ENCODE results near the gene HSD17B1. TPM values are rescaled to one million over a fixed set of nuclear protein-coding genes. Genes with fewer than 3 reads are reported as not detected.
A peak's percentile ranks its signal among the peaks of the same experiment; 100 is the strongest.

HSD17B1 gene
- polyA plus RNA-seq, 3 donors, result 0.19 to 0.72 (median 0.27) TPM

DNA sequence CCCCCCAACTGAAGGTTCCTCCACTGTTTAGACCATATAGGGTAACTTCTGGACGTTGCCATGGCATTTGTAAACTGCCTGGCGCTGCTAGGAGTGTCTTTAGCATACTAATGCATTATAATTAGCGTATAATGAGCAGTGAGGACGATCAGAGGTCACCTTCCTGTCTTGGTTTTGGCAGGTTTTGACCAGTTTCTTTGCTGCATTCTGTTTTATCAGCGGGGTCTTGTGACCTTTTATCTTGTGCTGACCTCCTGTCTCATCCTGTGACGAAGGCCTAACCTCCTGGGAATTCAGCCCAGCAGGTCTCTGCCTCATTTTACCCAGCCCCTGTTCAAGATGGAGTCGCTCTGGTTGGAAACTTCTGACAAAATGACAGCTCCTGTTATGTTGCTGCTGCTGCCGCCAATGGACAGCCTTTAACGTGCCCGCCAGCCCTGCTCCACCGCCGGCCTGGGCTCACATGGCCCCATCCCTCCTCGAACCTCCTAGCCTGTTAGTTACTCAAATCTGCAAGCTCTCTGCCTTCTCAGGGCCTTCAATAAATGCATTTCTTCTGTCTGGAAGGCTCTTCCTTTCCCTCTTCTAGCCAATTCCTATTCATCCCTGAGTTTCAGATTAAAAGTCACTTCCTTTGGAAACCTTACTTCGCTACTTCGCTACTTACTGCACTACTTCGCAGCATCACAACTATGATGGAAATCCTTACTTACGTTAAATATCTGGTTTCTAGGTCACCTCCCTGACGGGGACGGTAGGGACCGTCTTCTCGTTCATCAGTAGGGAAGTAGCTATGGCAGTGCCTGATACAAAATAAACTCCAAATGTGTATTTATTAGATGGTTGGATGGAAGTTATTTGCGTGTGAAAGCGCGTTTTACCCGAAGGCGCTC is 17.3 kb upstream of the HSD17B1 start:
- H3K4me1 Mint-ChIP-seq, result peaks cover 36% of the 10 kb centered on the region

GRCh38 chr17:42536048-42536371 is 16.7 kb upstream of the HSD17B1 start, which contains the start of gene NAGLU:
Gene NAGLU (plus strand): TSS chr17:42536241. CDS start chr17:42536273, 32 bp downstream.
- H3K79me2 ChIP-seq (ENCODE audit: insufficient read depth, low read length), result peaks cover 13% of the 10 kb centered on the region
- H3K27me3 ChIP-seq (ENCODE audit: control insufficient read depth in 2 of 2, insufficient read depth in 2 of 2, low read length in 2 of 2), result no peaks in the 10 kb centered on the region
- H3K36me3 ChIP-seq (replicated peaks in 1 of 2; ENCODE audit: control insufficient read depth in 1 of 2, insufficient read depth in 2 of 2, low read length in 2 of 2), result peaks cover 18 to 23% of the 10 kb centered on the region in 2 donors
- TF ChIP-seq, protein P1, sequence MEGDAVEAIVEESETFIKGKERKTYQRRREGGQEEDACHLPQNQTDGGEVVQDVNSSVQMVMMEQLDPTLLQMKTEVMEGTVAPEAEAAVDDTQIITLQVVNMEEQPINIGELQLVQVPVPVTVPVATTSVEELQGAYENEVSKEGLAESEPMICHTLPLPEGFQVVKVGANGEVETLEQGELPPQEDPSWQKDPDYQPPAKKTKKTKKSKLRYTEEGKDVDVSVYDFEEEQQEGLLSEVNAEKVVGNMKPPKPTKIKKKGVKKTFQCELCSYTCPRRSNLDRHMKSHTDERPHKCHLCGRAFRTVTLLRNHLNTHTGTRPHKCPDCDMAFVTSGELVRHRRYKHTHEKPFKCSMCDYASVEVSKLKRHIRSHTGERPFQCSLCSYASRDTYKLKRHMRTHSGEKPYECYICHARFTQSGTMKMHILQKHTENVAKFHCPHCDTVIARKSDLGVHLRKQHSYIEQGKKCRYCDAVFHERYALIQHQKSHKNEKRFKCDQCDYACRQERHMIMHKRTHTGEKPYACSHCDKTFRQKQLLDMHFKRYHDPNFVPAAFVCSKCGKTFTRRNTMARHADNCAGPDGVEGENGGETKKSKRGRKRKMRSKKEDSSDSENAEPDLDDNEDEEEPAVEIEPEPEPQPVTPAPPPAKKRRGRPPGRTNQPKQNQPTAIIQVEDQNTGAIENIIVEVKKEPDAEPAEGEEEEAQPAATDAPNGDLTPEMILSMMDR (IDR thresholded peaks at IDR 0.05), result peak; percentile 6
- Mint-ChIP-seq H3K9me3 (no peaks in the 10 kb centered on the region), H3K36me3 (peaks cover 17 to 30% of the 10 kb centered on the region in 2 donors), H3K27ac (peak within 1 kb of the TSS; percentile 61 to 95 (median 93)), H3K4me3 (peak within 1 kb of the TSS; percentile 80 to 88), H3K4me1 (peaks cover 32% of the 10 kb centered on the region), H3K27me3 (ENCODE audit: low read depth in 3 of 3) (peaks cover 0 to 6% (median 0%) of the 10 kb centered on the region in 3 donors)
- H3K9me3 ChIP-seq (replicated peaks in 1 of 2; ENCODE audit: control insufficient read depth in 1 of 2, insufficient read depth in 1 of 2, low read length in 2 of 2), result no peaks in the 10 kb centered on the region
- intact Hi-C loops (cut with micrococcal nuclease), result no loop called here
- peak within 1 kb of the TSS; percentile 49 to 89 (median 75) for H3K4me3 ChIP-seq (replicated peaks in 1 of 3; ENCODE audit: low read depth in 2 of 3, low read length in 3 of 3)
- peak within 1 kb of the TSS; percentile 72 for H3K9ac ChIP-seq (ENCODE audit: insufficient read depth, low read length, poor library complexity, severe bottlenecking)
- WGBS (ENCODE audit: insufficient coverage), result under 1% methylated on average over 40 of the region's 40 CpGs
- H3K4me2 ChIP-seq (replicated peaks; ENCODE audit: extremely low read depth, low read length, poor library complexity, severe bottlenecking), result peak within 1 kb of the TSS; percentile 95
- H2AFZ ChIP-seq (ENCODE audit: insufficient read depth, low read depth, low read length, poor library complexity, severe bottlenecking), result peak within 1 kb of the TSS; percentile 83
- H4K20me1 ChIP-seq (ENCODE audit: insufficient read depth, low read length), result peaks cover 16% of the 10 kb centered on the region
- H3K4me1 ChIP-seq (ENCODE audit: control insufficient read depth in 1 of 2, insufficient read depth in 2 of 2, low read length in 2 of 2), result peaks cover 27 to 36% of the 10 kb centered on the region in 2 donors
- peak; percentile 86 to 90 (median 88) for DNase-seq
- H3K27ac ChIP-seq (ENCODE audit: low read depth in 1 of 2, low read length in 2 of 2), result peak within 1 kb of the TSS; percentile 62 to 89

More for the DNA sequence above, 17.3 kb upstream of the HSD17B1 start:
- peak overlapping the region; percentile 95 for H3K4me2 ChIP-seq (replicated peaks; ENCODE audit: extremely low read depth, low read length, poor library complexity, severe bottlenecking)
- H3K36me3 ChIP-seq (replicated peaks in 1 of 2; ENCODE audit: control insufficient read depth in 1 of 2, insufficient read depth in 2 of 2, low read length in 2 of 2), result peaks cover 14 to 19% of the 10 kb centered on the region in 2 donors
- no peaks in the 10 kb centered on the region for H3K9me3 ChIP-seq (replicated peaks in 1 of 2; ENCODE audit: control insufficient read depth in 1 of 2, insufficient read depth in 1 of 2, low read length in 2 of 2)
- intact Hi-C loops (cut with micrococcal nuclease), result no loop called here
- H3K27ac ChIP-seq (ENCODE audit: low read depth in 1 of 2, low read length in 2 of 2), result peak overlapping the region; percentile 62 to 89
- WGBS (ENCODE audit: insufficient coverage), result 58% methylated on average over 16 of the region's 26 CpGs
- H3K4me1 ChIP-seq (ENCODE audit: control insufficient read depth in 1 of 2, insufficient read depth in 2 of 2, low read length in 2 of 2), result peaks cover 28 to 40% of the 10 kb centered on the region in 2 donors
- DNase-seq, result no peak
- peak overlapping the region; percentile 83 for H2AFZ ChIP-seq (ENCODE audit: insufficient read depth, low read depth, low read length, poor library complexity, severe bottlenecking)
- Mint-ChIP-seq H3K27ac (peak overlapping the region; percentile 61 to 95 (median 93)), H3K36me3 (peaks cover 11 to 24% of the 10 kb centered on the region in 2 donors), H3K4me3 (peak overlapping the region; percentile 78 to 84), H3K9me3 (no peaks in the 10 kb centered on the region), H3K27me3 (ENCODE audit: low read depth in 3 of 3) (peaks cover 0 to 11% (median 0%) of the 10 kb centered on the region in 3 donors)
- TF ChIP-seq, protein P1 (IDR thresholded peaks at IDR 0.05), result no peak
- peaks cover 13% of the 10 kb centered on the region for H3K79me2 ChIP-seq (ENCODE audit: insufficient read depth, low read length)
- no peaks in the 10 kb centered on the region for H3K27me3 ChIP-seq (ENCODE audit: control insufficient read depth in 2 of 2, insufficient read depth in 2 of 2, low read length in 2 of 2)
- H4K20me1 ChIP-seq (ENCODE audit: insufficient read depth, low read length), result peaks cover 16% of the 10 kb centered on the region
- peak overlapping the region; percentile 49 to 89 (median 75) for H3K4me3 ChIP-seq (replicated peaks in 1 of 3; ENCODE audit: low read depth in 2 of 3, low read length in 3 of 3)
- peak overlapping the region; percentile 72 for H3K9ac ChIP-seq (ENCODE audit: insufficient read depth, low read length, poor library complexity, severe bottlenecking)

All from CD14-positive monocyte (primary cell).